CD4-positive, alpha-beta T cell (primary cell): ENCODE measurements around the gene P2RX7. TPM values are rescaled to one million over a fixed set of nuclear protein-coding genes. Genes with fewer than 3 reads are reported as not detected.
A peak's percentile ranks its signal among the peaks of the same experiment; 100 is the strongest.

ENCODE experiments used
- ATAC-seq: fragments of 200-7000 bp; cut with Tn5 transposase; one replicate; pipeline ENCODE4 v1.10.0; 2022; ENCODE audit warnings: mild to moderate bottlenecking; ENCODE audit not compliant: poor library complexity
- CTCF ChIA-PET: fragments of 350-600 bp; sonication (Branson Sonifier 250); formaldehyde crosslinking; loops from one replicate; lab custom pipeline; 2021; ENCODE audit warnings: antibody characterized with exemption, inconsistent platforms; lab: Charles Lee
- POLR2A ChIA-PET: fragments of 350-600 bp; sonication (Branson Sonifier 250); formaldehyde crosslinking; loops from one replicate; lab custom pipeline; 2021; ENCODE audit warnings: antibody characterized with exemption, inconsistent platforms; lab: Charles Lee
- DNase-seq, 14 experiments: peaks; one replicate each; pipeline ENCODE4 v3.0.0-alpha.2; 2013 to 2020; ENCODE audit warnings: mixed read lengths in 2 of 14
- H3K27ac ChIP-seq, 2 donors: one replicate each; pipeline versions ENCODE4 v1.5.1 to v1.7.0; 2013; ENCODE audit warnings: low read length in 2 of 2, low read depth in 1 of 2, mild to moderate bottlenecking in 1 of 2
- H3K27me3 ChIP-seq, 2 experiments: 1 replicate in 1 of 2; 2 replicates in 1 of 2; pipeline versions ENCODE4 v1.6.1 to v1.7.0; 2013; ENCODE audit warnings: low read length in 2 of 2, control low read depth in 1 of 2, mild to moderate bottlenecking in 1 of 2, moderate library complexity in 1 of 2; ENCODE audit not compliant: insufficient read depth in 2 of 2, control insufficient read depth in 1 of 2
- H3K36me3 ChIP-seq: one replicate; pipeline ENCODE4 v1.6.1; 2013; ENCODE audit warnings: low read length, control low read depth; ENCODE audit not compliant: insufficient read depth
- H3K4me1 ChIP-seq: one replicate; pipeline ENCODE4 v1.6.1; 2013; ENCODE audit warnings: low read length, control low read depth; ENCODE audit not compliant: insufficient read depth
- H3K4me3 ChIP-seq: one replicate; pipeline ENCODE4 v1.5.1; 2013; ENCODE audit warnings: mild to moderate bottlenecking, low read length, moderate library complexity
- H3K9me3 ChIP-seq, 2 experiments: 1 replicate in 1 of 2; 2 replicates in 1 of 2; pipeline versions ENCODE4 v1.6.1 to v1.7.0; 2013; ENCODE audit warnings: low read length in 2 of 2, mild to moderate bottlenecking in 2 of 2, control low read depth in 1 of 2, moderate library complexity in 1 of 2; ENCODE audit not compliant: control insufficient read depth in 1 of 2, insufficient read depth in 1 of 2
- H3K27ac Mint-ChIP-seq: one replicate; pipeline ENCODE4 v1.8.0; 2020; ENCODE audit warnings: mixed read lengths
- H3K27me3 Mint-ChIP-seq: one replicate; pipeline ENCODE4 v1.8.0; 2021; ENCODE audit warnings: mixed read lengths
- H3K36me3 Mint-ChIP-seq: one replicate; pipeline ENCODE4 v1.8.0; 2021; ENCODE audit warnings: low read depth, mixed read lengths
- H3K4me1 Mint-ChIP-seq: one replicate; pipeline ENCODE4 v1.8.0; 2021; ENCODE audit warnings: low read depth, mixed read lengths
- H3K4me3 Mint-ChIP-seq: one replicate; pipeline ENCODE4 v1.8.0; 2020; ENCODE audit warnings: mild to moderate bottlenecking, mixed read lengths
- H3K9me3 Mint-ChIP-seq: one replicate; pipeline ENCODE4 v1.8.0; 2020; ENCODE audit warnings: mixed read lengths
- CTCF ChIP-seq: fragments of 200-600 bp; IDR thresholded peaks from one replicate; pipeline ENCODE4 v1.8.0; 2022; ENCODE audit warnings: antibody characterized with exemption, mild to moderate bottlenecking
- intact Hi-C, 2 experiments: fragments of 100-400 bp; cut with DNase I in 1 of 2; cut with micrococcal nuclease in 1 of 2; formaldehyde crosslinking; loops; one replicate each; pipeline versions ENCODE4 v1.15.1 to v1.9.0; 2023 to 2025; cut with DNase I, micrococcal nuclease
- total RNA-seq, 174 experiments: library from RNA in 2 of 174; stranded (reverse) in 2 of 174; gene quantifications; one replicate each; pipeline ENCODE4 v1.2.3 and lab custom pipeline; 2021 to 2026

Gene P2RX7
- total RNA-seq, 2 experiments from 2014 or later, result 4.6 to 4.8 TPM

DNA sequence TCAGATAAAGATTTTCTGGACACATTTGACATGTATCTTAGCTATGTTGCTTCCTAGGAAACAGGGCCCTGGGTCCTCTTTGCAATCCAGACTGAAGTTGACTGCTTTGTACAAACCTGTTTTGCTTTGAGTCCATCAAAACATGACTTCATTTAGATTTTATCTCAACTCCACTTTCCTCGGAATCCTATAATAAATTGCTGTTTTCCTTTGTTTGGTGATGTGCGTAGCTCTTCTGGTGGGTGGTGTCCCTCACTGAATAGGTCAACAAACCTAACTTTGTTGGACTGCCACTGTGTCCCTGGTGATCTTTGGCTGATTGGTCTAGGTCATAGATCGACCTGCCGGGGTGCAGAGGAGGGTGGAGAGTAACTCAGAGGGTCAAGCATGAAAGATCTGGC is 735 bp upstream of the P2RX7 start:
- DNase-seq (no peak), ATAC-seq (no peak)
- Mint-ChIP-seq H3K9me3 (no peaks in the 10 kb centered on the region), H3K4me3 (peak overlapping the region; percentile 30), H3K27me3 (no peaks in the 10 kb centered on the region), H3K36me3 (no peaks in the 10 kb centered on the region), H3K27ac (no peak overlapping the region), H3K4me1 (peaks cover 72% of the 10 kb centered on the region)
- no peaks in the 10 kb centered on the region for H3K9me3 ChIP-seq
- H3K36me3 ChIP-seq, result no peaks in the 10 kb centered on the region
- ChIA-PET POLR2A (interaction anchor here (1.0 to 1.3 kb wide), 3 partner anchors 93 to 326 kb away, joined by 4 to 5 read pairs (median 5); no protein-coding TSS in a partner anchor), CTCF (no interaction called here)
- intact Hi-C loops, result loop anchor here (5.0 to 10.0 kb wide), 3 partner anchors 73 to 90 kb away; no protein-coding TSS in a partner anchor
- no peak overlapping the region for H3K4me3 ChIP-seq
- H3K27me3 ChIP-seq, result no peaks in the 10 kb centered on the region
- H3K27ac ChIP-seq, result no peak overlapping the region
- H3K4me1 ChIP-seq, result peaks cover 61% of the 10 kb centered on the region
- TF ChIP-seq CTCF, result no peak

GRCh38 chr12:121133838-121134237 is 1.2 kb downstream of the P2RX7 start:
- Histone ChIP-seq H3K4me3 (peak overlapping the region; percentile 68), H3K4me1 (peaks cover 48% of the 10 kb centered on the region), H3K36me3 (no peaks in the 10 kb centered on the region), H3K27ac (no peak overlapping the region), H3K27me3 (no peaks in the 10 kb centered on the region), H3K9me3 (no peaks in the 10 kb centered on the region)
- TF ChIP-seq CTCF, result no peak
- Mint-ChIP-seq H3K27ac (no peak overlapping the region), H3K4me3 (peak overlapping the region; percentile 74), H3K27me3 (no peaks in the 10 kb centered on the region), H3K4me1 (peaks cover 57% of the 10 kb centered on the region), H3K9me3 (no peaks in the 10 kb centered on the region), H3K36me3 (no peaks in the 10 kb centered on the region)
- CTCF ChIA-PET, result no interaction called here
- ATAC-seq, result no peak
- intact Hi-C loops, result loop anchor here (5.0 to 10.0 kb wide), 3 partner anchors 71 to 88 kb away; no protein-coding TSS in a partner anchor
- no peak for DNase-seq
- POLR2A ChIA-PET, result no interaction called here

DNA sequence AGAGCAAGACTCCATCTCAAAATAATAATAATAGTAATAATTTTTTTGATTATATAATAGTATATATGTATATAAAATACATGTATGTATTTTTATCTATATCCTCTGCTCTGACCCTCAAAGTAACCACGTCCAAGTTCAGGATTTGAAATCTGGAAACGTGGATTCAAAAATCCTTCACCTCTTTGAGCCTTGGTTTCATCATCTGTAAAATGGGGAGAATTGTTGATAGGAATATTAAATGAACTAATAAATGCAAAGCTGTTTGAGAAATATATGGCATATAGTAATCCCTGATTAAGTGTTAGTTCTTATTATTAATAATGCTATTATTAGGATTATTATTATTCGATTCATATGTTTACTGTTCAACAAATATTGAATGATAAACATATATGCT is 2.6 kb downstream of the P2RX7 start:
- Histone ChIP-seq H3K4me3 (no peak overlapping the region), H3K36me3 (no peaks in the 10 kb centered on the region), H3K4me1 (peaks cover 34% of the 10 kb centered on the region), H3K9me3 (no peaks in the 10 kb centered on the region), H3K27me3 (no peaks in the 10 kb centered on the region), H3K27ac (no peak overlapping the region)
- ChIA-PET POLR2A (interaction anchor here (0.6 kb wide), 1 partner anchor 1120 kb away, joined by 7 read pairs; no protein-coding TSS in a partner anchor), CTCF (no interaction called here)
- Mint-ChIP-seq H3K4me1 (peaks cover 43% of the 10 kb centered on the region), H3K27me3 (no peaks in the 10 kb centered on the region), H3K4me3 (no peak overlapping the region), H3K27ac (no peak overlapping the region), H3K9me3 (no peaks in the 10 kb centered on the region), H3K36me3 (no peaks in the 10 kb centered on the region)
- no peak for ATAC-seq
- intact Hi-C loops, result loop anchor here in 1 of 2 experiments (10.0 kb wide), 1 partner anchor 69 kb away; no protein-coding TSS in a partner anchor
- TF ChIP-seq CTCF, result no peak
- DNase-seq, result no peak
